ENCODE results near the gene TLNRD1.
A peak's percentile ranks its signal among the peaks of the same experiment; 100 is the strongest.

Gene TLNRD1

GRCh38 chr15:81002009-81002330 lies 1.2 kb downstream of the TLNRD1 start:
- DNase-seq (ENCODE audit: low read depth, low spot score), result no peak

- no peak for DNase-seq (ENCODE audit: low read depth, low spot score)
These were observed 1.8 kb downstream of the TLNRD1 start for GRCh38 chr15:81002331-81003096.

- no peak for DNase-seq (ENCODE audit: low read depth, low spot score)
These were observed 2.3 kb downstream of the TLNRD1 start for GRCh38 chr15:81003097-81003350.

DNA sequence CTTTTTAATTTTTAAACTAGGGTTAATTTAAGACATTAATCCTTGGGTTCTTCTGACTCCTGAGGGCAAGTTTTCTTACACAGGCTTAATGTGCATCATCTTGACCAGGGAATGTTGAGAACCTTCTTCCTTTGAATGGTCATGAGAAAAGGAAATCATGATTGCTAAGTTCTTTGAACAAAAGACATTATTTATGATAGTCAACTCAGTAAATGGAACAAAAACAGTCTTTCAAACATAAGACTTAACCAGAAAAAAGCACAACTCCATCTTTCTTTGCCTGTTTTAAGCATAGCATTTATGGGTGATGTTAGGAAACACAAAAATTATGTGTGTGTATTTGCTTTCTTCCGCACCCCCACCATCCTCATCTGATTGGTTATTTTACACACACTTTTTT lies 5.4 kb downstream of the TLNRD1 start:
- DNase-seq (ENCODE audit: low read depth, low spot score), result no peak

GRCh38 chr15:81007428-81008064 lies 6.8 kb downstream of the TLNRD1 start:
- DNase-seq (ENCODE audit: low read depth, low spot score), result no peak

DNA sequence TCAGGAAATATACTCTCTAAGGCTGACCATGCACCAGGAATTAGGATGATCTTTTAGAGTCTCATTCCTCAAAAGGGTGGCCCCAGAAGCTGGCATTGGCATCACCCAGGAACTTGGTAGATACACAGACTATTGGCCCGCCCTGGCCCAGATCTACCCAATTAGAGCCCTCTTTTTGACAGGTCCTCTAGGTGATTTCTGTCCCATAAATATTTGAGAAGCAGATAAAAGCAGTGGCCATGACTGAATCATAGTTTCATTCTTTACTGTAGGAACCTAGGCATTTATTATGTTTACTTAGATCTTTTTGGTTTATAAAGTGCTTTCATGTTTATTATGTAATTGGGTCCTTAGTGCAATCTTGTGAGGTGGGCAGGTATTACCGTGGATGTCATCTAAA lies 7.6 kb downstream of the TLNRD1 start:
- DNase-seq (ENCODE audit: low read depth, low spot score), result no peak

DNA sequence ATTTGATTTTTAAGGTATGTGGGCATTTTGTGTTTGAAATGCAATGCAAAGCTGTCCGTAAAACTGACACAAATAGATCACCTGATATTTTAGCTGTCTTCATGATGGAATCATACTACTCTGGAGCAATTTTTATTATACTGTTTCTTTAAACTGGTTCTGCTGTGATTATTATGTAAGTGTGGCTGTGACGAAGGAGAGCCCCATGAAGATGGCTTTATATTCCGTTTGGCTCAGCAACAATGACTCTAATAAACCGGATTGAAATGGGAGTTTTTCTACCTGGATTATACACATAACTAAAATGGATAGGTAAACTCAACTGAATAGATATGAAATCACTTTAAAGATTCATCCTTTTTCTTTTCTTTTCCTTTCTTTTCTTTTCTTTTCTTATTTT lies 9.4 kb downstream of the TLNRD1 start:
- DNase-seq (ENCODE audit: low read depth, low spot score), result no peak

GRCh38 chr15:81011593-81011992 lies 10.9 kb downstream of the TLNRD1 start:
- no peak for DNase-seq (ENCODE audit: low read depth, low spot score)

DNA sequence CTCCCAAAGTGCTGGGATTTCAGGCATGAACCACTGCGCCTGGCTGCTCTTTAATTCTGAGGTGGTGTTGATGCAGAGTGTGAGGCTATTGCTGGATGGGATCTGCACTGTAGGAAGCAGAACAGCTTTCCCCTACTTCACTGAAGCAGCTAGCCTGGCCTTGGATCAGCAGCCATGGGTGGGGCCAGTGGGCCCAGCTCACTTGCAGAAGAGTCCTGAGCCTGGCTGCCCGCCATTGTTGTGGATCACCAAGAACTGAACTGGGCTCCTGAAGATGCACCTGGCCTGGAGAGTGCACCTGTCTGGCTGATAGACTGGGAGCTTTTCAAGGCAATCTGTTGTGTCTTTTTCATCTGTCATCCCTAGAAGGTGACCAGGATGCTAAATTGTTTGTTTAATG lies 11.9 kb downstream of the TLNRD1 start:
- no peak for DNase-seq (ENCODE audit: low read depth, low spot score)

GRCh38 chr15:81013396-81013929 lies 12.7 kb downstream of the TLNRD1 start:
- DNase-seq (ENCODE audit: low read depth, low spot score), result no peak

- DNase-seq (ENCODE audit: low read depth, low spot score), result no peak
These were observed 13.8 kb downstream of the TLNRD1 start for GRCh38 chr15:81014446-81015093.

DNA sequence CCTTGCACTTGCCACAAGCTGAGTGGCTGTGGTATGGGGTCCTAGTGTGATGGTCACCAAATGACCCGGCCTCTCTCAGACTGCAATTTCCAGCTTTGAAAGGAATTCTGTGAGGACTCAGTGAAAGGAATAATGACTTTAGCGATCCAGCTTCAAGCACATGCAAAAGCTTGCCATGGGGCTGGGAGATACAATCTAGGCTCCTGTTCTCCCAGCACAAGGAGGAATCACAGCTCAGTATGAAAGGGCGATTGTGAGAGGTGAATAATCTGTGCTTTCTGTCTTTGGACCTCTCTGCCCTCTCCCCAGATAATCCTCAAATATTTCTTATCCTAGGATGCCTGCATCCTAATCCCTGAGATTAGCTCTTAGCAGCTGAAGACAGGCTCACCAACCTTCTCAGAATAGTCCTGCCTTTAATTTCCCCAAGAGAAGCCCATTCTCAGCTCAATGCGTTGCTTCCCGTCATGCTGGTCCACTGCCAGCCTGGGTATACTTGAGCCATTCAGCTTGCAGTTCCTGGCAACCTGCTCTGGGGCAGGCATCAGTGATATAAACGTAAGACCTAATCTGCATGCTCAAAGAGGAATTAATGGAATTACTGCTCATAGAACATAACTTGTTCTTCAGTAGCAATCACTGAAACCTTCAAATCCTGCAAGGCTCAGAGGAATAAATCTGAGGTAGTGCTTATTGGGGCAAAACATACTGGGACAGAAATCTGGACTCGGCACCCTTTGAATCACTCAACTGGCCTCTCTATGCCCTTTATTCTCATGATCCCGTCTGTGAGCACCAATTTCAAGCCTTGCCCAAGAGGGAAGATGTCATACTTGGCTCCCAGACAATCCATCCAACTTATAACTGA lies 15.1 kb downstream of the TLNRD1 start:
- DNase-seq (ENCODE audit: low read depth, low spot score), result no peak

DNA sequence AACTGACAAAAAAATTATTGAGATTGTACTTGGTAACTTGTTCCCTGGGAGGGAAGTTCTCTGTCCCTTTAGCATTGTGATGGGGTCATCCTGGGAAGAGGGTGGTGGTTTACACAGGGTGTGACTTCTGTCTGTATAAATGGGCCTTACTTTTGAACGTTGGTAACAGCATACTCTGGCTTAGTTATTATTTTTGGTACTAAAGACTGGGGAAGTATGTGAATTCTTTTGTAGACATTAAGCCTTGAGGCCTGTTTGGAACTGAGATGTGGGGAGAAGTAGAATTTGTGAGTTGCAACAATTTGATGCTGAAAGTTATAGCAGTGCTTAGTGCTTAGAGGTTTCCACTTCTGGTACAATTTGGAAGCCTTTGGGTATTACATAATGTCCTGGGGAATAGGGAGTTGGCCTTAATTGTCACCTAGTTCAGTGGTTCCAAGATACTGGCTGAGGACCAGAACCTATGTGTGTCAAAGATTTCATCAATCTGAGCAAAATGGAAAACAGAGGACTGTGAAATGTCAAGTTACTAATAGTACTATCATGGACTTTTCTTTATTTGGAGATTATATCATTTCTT lies 15.9 kb downstream of the TLNRD1 start:
- DNase-seq (ENCODE audit: low read depth, low spot score), result no peak

GRCh38 chr15:81018197-81018596 lies 17.5 kb downstream of the TLNRD1 start:
- DNase-seq (ENCODE audit: low read depth, low spot score), result no peak

DNA sequence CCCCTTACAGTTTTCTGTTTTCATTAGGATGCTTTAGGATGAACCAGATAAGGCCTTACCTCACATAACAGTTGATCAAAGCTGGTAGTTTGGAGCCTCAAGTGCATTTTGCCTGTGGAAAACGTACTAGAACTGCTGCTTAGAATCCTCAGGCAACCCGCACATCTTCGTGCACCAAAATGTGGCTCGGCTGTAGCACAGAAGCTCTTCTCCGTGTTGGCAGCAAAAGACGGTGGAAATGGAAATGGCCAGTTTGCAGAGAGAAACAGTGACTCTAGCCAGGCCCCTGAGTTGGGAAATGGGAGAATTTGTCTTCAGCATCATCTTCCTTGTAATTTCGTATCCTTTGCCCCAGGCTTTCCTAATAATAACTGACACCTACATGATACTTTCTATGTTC lies 20.6 kb downstream of the TLNRD1 start:
- no peak for DNase-seq (ENCODE audit: low read depth, low spot score)

DNA sequence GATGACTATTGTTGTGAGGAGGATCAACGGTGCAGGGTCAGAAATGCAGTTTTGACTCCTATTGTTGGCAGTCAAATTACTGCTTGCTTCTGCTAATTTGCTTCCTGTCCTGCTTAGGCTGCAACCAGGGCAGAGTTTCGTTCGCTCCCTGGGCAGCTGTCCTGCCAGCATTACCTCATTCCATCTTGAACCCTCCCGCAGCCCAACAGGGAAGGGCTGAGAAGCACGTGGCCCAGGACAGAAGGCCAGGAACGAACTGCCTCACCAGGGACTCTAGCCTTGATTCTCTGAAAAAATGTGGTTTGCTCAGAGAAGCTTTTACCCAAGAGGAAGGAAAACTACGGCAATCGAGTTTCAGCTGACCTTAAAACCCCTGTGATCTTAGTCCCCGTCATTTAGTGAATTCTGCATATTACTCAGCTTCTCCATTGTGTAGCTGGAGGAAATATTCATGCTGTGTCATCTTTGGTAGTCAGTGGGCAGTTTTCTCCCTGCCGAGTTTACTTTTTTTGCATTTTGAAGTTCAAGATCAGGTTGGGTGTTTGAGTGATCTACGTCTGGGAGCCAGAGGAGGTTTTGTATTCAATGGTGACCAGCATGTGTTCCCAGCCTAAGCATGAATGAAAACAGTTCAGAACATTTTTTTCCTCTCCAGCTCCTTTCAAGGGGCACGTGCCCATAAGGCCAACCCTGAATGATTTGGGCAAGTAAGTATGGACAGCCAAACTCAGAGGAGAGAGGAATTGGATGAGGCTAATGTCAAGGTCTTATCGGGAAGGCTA lies 23.0 kb downstream of the TLNRD1 start:
- DNase-seq (ENCODE audit: low read depth, low spot score), result peak; percentile 59

DNA sequence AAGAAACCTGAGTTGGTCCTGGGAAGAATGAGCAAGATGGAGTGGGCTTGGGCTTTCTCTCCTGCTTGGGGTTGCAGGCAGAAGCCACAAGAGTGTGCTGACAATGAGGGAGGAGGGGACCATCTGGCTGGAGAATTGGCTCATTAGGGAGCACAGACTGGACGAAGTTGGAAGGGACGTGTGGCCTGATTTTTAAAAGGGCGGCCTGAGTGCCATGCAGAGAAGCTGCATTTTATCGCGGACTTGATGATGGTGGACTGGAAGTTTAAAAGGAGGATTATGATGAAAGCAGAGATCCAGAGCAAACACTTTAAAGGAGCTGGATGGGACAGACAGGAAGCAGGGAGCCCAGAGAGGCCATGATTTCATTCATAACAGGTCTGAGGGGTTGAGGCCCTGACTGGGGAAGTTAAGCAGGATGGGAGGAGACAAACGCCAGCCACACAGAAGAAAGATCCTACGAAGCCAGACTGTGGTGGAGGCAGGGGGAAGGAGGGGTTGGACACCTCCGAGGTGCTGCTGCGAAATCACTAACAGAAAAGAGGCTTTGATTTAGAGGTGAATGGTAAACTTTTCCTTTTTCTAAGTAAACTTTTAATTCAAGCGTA lies 23.6 kb downstream of the TLNRD1 start:
- no peak for DNase-seq (ENCODE audit: low read depth, low spot score)

- DNase-seq (ENCODE audit: low read depth, low spot score), result no peak
These were observed 24.2 kb downstream of the TLNRD1 start for GRCh38 chr15:81024936-81025335.

DNA sequence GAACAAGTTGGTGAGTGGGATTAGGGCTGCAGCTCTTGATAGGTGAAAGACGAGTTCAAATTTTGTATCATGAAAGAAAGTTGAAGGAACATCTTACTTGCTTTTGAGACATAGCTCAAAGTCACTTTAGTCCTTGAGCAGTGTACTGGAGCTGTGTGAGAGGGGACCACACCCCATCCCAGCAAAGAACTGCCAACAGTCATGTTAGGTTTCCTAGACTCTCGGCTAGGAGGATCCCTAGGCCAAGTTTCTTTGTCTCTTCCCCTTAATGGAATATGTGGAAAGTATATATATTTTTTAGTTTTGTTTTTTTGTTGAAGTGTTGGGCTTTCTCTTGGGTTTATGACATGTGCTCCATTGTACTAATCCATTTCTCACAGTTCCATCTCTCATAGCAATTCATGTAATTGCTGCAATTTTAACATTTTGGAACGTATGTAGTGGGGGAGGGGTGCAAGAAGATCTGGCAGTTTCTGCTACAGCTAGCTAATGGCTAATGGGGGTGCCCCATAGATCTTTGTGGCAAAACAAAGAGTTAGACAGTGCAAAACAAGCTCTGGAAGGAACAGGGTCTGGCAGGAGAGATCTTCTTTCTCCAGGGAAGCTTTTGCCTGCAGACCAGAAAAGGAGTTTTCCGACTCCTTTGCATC lies 25.1 kb downstream of the TLNRD1 start:
- no peak for DNase-seq (ENCODE audit: low read depth, low spot score)
